HCT116 (cell line): Measurements from ENCODE around the gene SGSM2. TPM values are rescaled to one million over a fixed set of nuclear protein-coding genes. Genes with fewer than 3 reads are reported as not detected.
A peak's percentile ranks its signal among the peaks of the same experiment; 100 is the strongest.

ENCODE experiments used
- ATAC-seq: fragments of 200-7000 bp; cut with Tn5 transposase; 2 replicates; pipeline ENCODE4 v1.9.1; 2020; ENCODE audit warnings: mild to moderate bottlenecking, moderate library complexity
- BruUV-seq: library from RNA; stranded (reverse); fragments of 400-500 nt; replicated peaks from 2 replicates; lab custom pipeline; 2021; lab: Mats Ljungman, UMichigan
- CTCF ChIA-PET: fragments of 300-600 bp; sonication (Branson Sonifier 250); formaldehyde crosslinking; loops from one replicate; lab custom pipeline; 2021; ENCODE audit warnings: antibody characterized with exemption; lab: Charles Lee
- POLR2A ChIA-PET: fragments of 300-600, 350-600 bp; sonication (Branson Sonifier 250); formaldehyde crosslinking; loops from one replicate; lab custom pipeline; 2021; ENCODE audit warnings: antibody characterized with exemption; lab: Charles Lee
- RAD21 ChIA-PET, 2 experiments: fragments of 300-600 bp; sonication (Branson Sonifier 250); formaldehyde crosslinking; loops; one replicate each; lab custom pipeline; 2023; ENCODE audit warnings: low total read pairs in 2 of 2; ENCODE audit not compliant: uncharacterized antibody in 2 of 2, unreplicated experiment in 2 of 2, low non-redundant PET in 1 of 2; lab: Charles Lee
- DNase-seq: peaks from one replicate; pipeline ENCODE4 v3.0.0-alpha.2; 2010; ENCODE audit warnings: low read depth, low spot score
- H2AFZ ChIP-seq: fragments of 200-600 bp; shearing (Covaris generic), sonication (generic); 2 replicates; pipeline ENCODE4 v1.6.1; 2017; ENCODE audit warnings: low read depth, mixed run types, mixed read lengths, antibody characterized with exemption, low read length; ENCODE audit not compliant: poor library complexity, severe bottlenecking
- H3K27ac ChIP-seq: 2 replicates; pipeline ENCODE4 v1.5.1; 2012; ENCODE audit warnings: low read depth, low read length
- H3K27me3 ChIP-seq: fragments of 200-600 bp; sonication (generic); 2 replicates; pipeline ENCODE4 v1.6.1; 2016; ENCODE audit warnings: mixed run types, low read length, mixed read lengths; ENCODE audit not compliant: insufficient read depth
- H3K36me3 ChIP-seq, 2 experiments: fragments of 200-500 bp in 1 of 2; fragments of 200-600 bp in 1 of 2; sonication (Bioruptor generic) in 1 of 2; sonication (generic) in 1 of 2; 2 replicates each; pipeline versions ENCODE4 v1.5.1 to v1.6.1; 2014 to 2016; ENCODE audit warnings: low read length in 2 of 2, inconsistent platforms in 1 of 2, mixed read lengths in 1 of 2, mixed run types in 1 of 2; ENCODE audit not compliant: insufficient read depth in 2 of 2, control insufficient read depth in 1 of 2
- H3K4me1 ChIP-seq, 2 experiments: fragments of 200-600 bp in 1 of 2; sonication (generic) in 1 of 2; 2 replicates each; pipeline versions ENCODE4 v1.5.1 to v1.6.1; 2012 to 2017; ENCODE audit warnings: low read length in 2 of 2, inconsistent platforms in 1 of 2, mild to moderate bottlenecking in 1 of 2, mixed read lengths in 1 of 2, mixed run types in 1 of 2, moderate library complexity in 1 of 2; ENCODE audit not compliant: insufficient read depth in 2 of 2, control insufficient read depth in 1 of 2
- H3K4me2 ChIP-seq: fragments of 200-600 bp; sonication (generic); 2 replicates; pipeline ENCODE4 v1.6.1; 2017; ENCODE audit warnings: mixed run types, low read length, mixed read lengths
- H3K4me3 ChIP-seq, 2 experiments: fragments of 200-600 bp in 1 of 2; sonication (generic) in 1 of 2; replicated peaks in 1 of 2; 2 replicates each; pipeline ENCODE4 v1.5.1; 2011 to 2016; ENCODE audit warnings: low read length in 2 of 2, control low read depth in 1 of 2, low read depth in 1 of 2, mild to moderate bottlenecking in 1 of 2, mixed read lengths in 1 of 2, mixed run types in 1 of 2
- H3K79me2 ChIP-seq: fragments of 200-600 bp; sonication (generic); 2 replicates; pipeline ENCODE4 v1.6.1; 2017; ENCODE audit warnings: mild to moderate bottlenecking, mixed run types, low read length, moderate library complexity, mixed read lengths; ENCODE audit not compliant: insufficient read depth
- H3K9ac ChIP-seq: fragments of 200-600 bp; sonication (generic); 2 replicates; pipeline ENCODE4 v1.6.1; 2016; ENCODE audit warnings: low read length, mixed read lengths
- H3K9me2 ChIP-seq: fragments of 200-600 bp; sonication (generic), shearing (Covaris generic); 2 replicates; pipeline ENCODE4 v1.6.1; 2017; ENCODE audit warnings: mixed run types, mild to moderate bottlenecking, moderate library complexity; ENCODE audit not compliant: insufficient read depth
- H3K9me3 ChIP-seq, 2 experiments: fragments of 200-500 bp in 1 of 2; fragments of 200-600 bp in 1 of 2; sonication (Bioruptor generic) in 1 of 2; sonication (generic) in 1 of 2; 2 replicates each; pipeline ENCODE4 v1.6.1; 2014 to 2017; ENCODE audit warnings: low read length in 2 of 2, mixed read lengths in 2 of 2, inconsistent platforms in 1 of 2, low read depth in 1 of 2, mild to moderate bottlenecking in 1 of 2, mixed run types in 1 of 2, moderate library complexity in 1 of 2; ENCODE audit not compliant: control insufficient read depth in 1 of 2, insufficient read depth in 1 of 2
- H4K20me1 ChIP-seq: fragments of 200-600 bp; sonication (generic), shearing (Covaris generic); 2 replicates; pipeline ENCODE4 v1.6.1; 2017; ENCODE audit warnings: mixed run types, mild to moderate bottlenecking, moderate library complexity; ENCODE audit not compliant: insufficient read depth
- EZH2phosphoT487 ChIP-seq: fragments of 200-600 bp; IDR thresholded peaks from 2 replicates; pipeline ENCODE4 v1.6.1; 2018; ENCODE audit warnings: antibody characterized with exemption, borderline replicate concordance
- POLR2A ChIP-seq: IDR thresholded peaks from 2 replicates; pipeline ENCODE4 v1.7.0; 2011; ENCODE audit warnings: borderline replicate concordance; ENCODE audit not compliant: insufficient read depth, insufficient read length; ENCODE audit errors: extremely low read depth
- ZFX ChIP-seq: fragments of 450-650 bp; IDR thresholded peaks from 2 replicates; pipeline ENCODE4 v1.6.1; 2017
- intact Hi-C: fragments of 100-400 bp; cut with micrococcal nuclease; formaldehyde crosslinking; loops from 2 replicates; pipeline ENCODE4 v1.10.0; 2022
- total RNA-seq: library from RNA; stranded (reverse); gene quantifications from one replicate; pipeline ENCODE4 v1.2.1, GENCODE V29; 2021; ENCODE audit not compliant: unreplicated experiment
- TF ChIP-seq, protein P1 (sequence below): IDR thresholded peaks from 2 replicates; pipeline ENCODE4 v1.6.1; 2011; ENCODE audit warnings: mild to moderate bottlenecking, low read length, moderate library complexity; ENCODE audit not compliant: insufficient replicate concordance; ENCODE audit errors: extremely low read depth
- TF ChIP-seq, protein P2 (sequence below): IDR thresholded peaks from 2 replicates; pipeline ENCODE4 v1.6.1; 2012

The SGSM2 gene
- total RNA-seq, 1 experiment from 2014 or later: 68.1 TPM

DNA sequence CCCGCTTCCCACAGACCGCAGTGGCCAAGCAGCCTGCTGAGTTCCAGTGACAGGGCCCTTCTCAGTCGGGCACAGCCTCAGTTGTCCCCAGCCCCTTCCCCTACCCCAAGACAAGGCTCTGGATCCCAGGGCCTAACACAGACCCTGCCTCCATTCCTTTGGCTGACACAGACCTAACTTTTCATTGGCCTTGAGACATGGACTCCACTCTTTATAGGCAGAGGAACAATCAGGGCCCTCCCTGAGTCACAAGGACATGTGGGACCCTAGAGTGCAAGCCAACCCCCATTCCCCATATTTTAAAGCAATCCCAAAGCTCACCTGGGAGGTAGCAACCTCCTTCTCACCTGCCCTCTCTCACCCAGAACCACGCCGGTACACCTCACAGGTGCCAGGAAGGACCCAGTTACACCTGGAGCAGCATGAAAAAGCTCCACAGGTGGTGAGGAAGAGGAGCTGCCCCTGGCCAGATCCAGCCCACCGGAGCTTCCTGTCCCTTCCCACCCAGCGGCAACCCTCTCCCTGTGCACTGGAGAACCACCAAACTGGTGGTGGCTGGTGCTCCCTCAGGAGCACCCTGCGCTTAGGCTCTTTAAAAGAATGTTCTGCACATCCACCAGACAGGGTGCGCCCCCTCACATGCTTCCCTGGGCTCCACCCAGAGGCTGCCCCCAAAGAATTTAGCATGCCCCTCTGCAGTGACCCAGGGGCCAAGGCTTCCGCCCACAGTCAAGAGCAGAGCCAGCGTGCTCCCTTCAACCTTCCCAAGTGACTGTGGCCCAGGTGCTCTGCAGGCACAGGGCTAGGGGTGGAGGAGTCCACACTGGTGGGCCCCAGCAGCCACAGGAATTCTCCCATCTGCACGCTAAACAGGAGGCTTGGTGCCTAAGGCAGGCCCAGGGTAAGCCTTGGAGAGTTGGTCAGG lies 60.2 kb downstream of the SGSM2 start:
- no TSS peak for BruUV-seq
- peak overlapping the region; percentile 46 to 59 for H3K4me3 ChIP-seq
- DNase-seq: no peak
- H3K4me2 ChIP-seq: peak overlapping the region; percentile 93
- peaks cover 42 to 83% of the 10 kb centered on the region in 2 experiments for H3K4me1 ChIP-seq
- no peaks in the 10 kb centered on the region for H4K20me1 ChIP-seq
- no peaks in the 10 kb centered on the region for H3K27me3 ChIP-seq
- POLR2A ChIA-PET: interaction anchor here (1.2 to 1.6 kb wide), 3 partner anchors 9 to 19 kb away, joined by 3 read pairs; no protein-coding TSS in a partner anchor
- no peak for ATAC-seq
- H2AFZ ChIP-seq: no peak overlapping the region
- intact Hi-C loops: no loop called here
- peak overlapping the region; percentile 100 for H3K9ac ChIP-seq
- no peaks in the 10 kb centered on the region for H3K9me3 ChIP-seq
- CTCF ChIA-PET: interaction anchor here (1.5 to 2.7 kb wide), 2 partner anchors 15 to 19 kb away, joined by 5 to 12 read pairs; no protein-coding TSS in a partner anchor
- RAD21 ChIA-PET: no interaction called here
- H3K27ac ChIP-seq: peak overlapping the region; percentile 97
- H3K36me3 ChIP-seq: no peaks in the 10 kb centered on the region
- H3K79me2 ChIP-seq: peaks cover 51% of the 10 kb centered on the region
- no peaks in the 10 kb centered on the region for H3K9me2 ChIP-seq
- TF ChIP-seq POLR2A (no peak), EZH2phosphoT487 (no peak)

DNA sequence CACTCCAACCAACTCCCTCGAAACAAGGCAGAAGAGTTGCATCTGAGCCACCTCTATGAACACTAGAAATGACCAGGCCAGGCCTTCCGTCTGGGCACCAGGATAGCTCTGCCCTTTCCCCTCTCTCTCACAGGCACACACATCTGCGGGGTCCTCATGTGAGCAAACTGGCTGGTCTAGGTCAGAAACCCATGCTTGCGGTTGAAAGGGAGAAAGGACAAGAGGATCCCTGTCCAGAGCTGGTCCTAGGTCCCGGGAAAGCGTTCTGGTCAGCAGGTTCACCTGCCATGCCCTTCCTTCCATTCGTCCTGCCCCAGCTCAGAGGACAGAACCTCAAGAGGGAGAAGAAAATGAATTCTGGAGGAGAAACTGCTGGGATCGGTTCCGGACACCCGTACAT lies 60.9 kb downstream of the SGSM2 start:
- Histone ChIP-seq H3K4me2 (peak overlapping the region; percentile 93), H3K36me3 (no peaks in the 10 kb centered on the region), H3K79me2 (peaks cover 51% of the 10 kb centered on the region), H3K9ac (peak overlapping the region; percentile 100), H3K27me3 (no peaks in the 10 kb centered on the region), H3K4me3 (peak overlapping the region; percentile 33 to 96; a peak in 3 of 4 replicates), H3K9me3 (no peaks in the 10 kb centered on the region), H4K20me1 (no peaks in the 10 kb centered on the region), H3K4me1 (peaks cover 44 to 84% of the 10 kb centered on the region in 2 experiments), H3K27ac (peak overlapping the region; percentile 97), H3K9me2 (no peaks in the 10 kb centered on the region), H2AFZ (no peak overlapping the region)
- DNase-seq: no peak
- CTCF ChIA-PET: interaction anchor here (1.5 to 2.7 kb wide), 2 partner anchors 15 to 18 kb away, joined by 5 to 12 read pairs; no protein-coding TSS in a partner anchor
- no peak for ATAC-seq
- POLR2A ChIA-PET: interaction anchor here (1.2 to 1.6 kb wide), 3 partner anchors 8 to 18 kb away, joined by 3 read pairs; no protein-coding TSS in a partner anchor
- no TSS peak for BruUV-seq
- 0 out of 2 replicates have a peak, but pooled peaks have one; percentile 7 for TF ChIP-seq ZFX
- TF ChIP-seq, protein P1, sequence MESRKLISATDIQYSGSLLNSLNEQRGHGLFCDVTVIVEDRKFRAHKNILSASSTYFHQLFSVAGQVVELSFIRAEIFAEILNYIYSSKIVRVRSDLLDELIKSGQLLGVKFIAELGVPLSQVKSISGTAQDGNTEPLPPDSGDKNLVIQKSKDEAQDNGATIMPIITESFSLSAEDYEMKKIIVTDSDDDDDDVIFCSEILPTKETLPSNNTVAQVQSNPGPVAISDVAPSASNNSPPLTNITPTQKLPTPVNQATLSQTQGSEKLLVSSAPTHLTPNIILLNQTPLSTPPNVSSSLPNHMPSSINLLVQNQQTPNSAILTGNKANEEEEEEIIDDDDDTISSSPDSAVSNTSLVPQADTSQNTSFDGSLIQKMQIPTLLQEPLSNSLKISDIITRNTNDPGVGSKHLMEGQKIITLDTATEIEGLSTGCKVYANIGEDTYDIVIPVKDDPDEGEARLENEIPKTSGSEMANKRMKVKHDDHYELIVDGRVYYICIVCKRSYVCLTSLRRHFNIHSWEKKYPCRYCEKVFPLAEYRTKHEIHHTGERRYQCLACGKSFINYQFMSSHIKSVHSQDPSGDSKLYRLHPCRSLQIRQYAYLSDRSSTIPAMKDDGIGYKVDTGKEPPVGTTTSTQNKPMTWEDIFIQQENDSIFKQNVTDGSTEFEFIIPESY: no peak
- TF ChIP-seq, protein P2, sequence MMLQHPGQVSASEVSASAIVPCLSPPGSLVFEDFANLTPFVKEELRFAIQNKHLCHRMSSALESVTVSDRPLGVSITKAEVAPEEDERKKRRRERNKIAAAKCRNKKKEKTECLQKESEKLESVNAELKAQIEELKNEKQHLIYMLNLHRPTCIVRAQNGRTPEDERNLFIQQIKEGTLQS: no peak
- RAD21 ChIA-PET: no interaction called here
- intact Hi-C loops: no loop called here
